ENCODE measurements around the gene OLIG2. TPM values are rescaled to one million over a fixed set of nuclear protein-coding genes. Genes with fewer than 3 reads are reported as not detected.

OLIG2 gene
- total RNA-seq, 2 experiments from 2014 or later: not detected

GRCh38 chr21:33021667-33022066 lies 4.1 kb upstream of the OLIG2 start:
- DNase-seq: no peak
- Mint-ChIP-seq H3K4me3 (no peak overlapping the region), H3K9me3 (no peaks in the 10 kb centered on the region), H3K4me1 (ENCODE audit: low read depth) (peaks cover 47% of the 10 kb centered on the region), H3K27me3 (ENCODE audit: low read depth) (peaks cover 82% of the 10 kb centered on the region), H3K27ac (no peak overlapping the region), H3K36me3 (ENCODE audit: low read depth) (no peaks in the 10 kb centered on the region)
- CTCF ChIA-PET: interaction anchor here (0.6 to 2.0 kb wide), 3 partner anchors 82 to 601 kb away, joined by 4 to 6 read pairs (median 4); no protein-coding TSS in a partner anchor
- intact Hi-C loops (cut with micrococcal nuclease): loop anchor here (5.0 to 10.0 kb wide), 2 partner anchors 103 to 176 kb away; no protein-coding TSS in a partner anchor

- CTCF ChIA-PET: interaction anchor here (0.6 to 2.0 kb wide), 2 partner anchors 175 to 195 kb away, joined by 3 to 6 read pairs; no protein-coding TSS in a partner anchor
Observed at GRCh38 chr21:33022489-33022827, 3.3 kb upstream of the OLIG2 start.

GRCh38 chr21:33022828-33023573 lies 2.7 kb upstream of the OLIG2 start:
- no peaks in the 10 kb centered on the region for H3K36me3 Mint-ChIP-seq (ENCODE audit: low read depth)
- CTCF ChIA-PET: interaction anchor here (2.0 kb wide), 1 partner anchor 174 kb away, joined by 6 read pairs; no protein-coding TSS in a partner anchor
- H3K9me3 Mint-ChIP-seq: no peaks in the 10 kb centered on the region
- peaks cover 52% of the 10 kb centered on the region for H3K4me1 Mint-ChIP-seq (ENCODE audit: low read depth)
- no peak overlapping the region for H3K27ac Mint-ChIP-seq
- H3K27me3 Mint-ChIP-seq (ENCODE audit: low read depth): peaks cover 81% of the 10 kb centered on the region
- intact Hi-C loops (cut with micrococcal nuclease): loop anchor here (5.0 to 10.0 kb wide), 2 partner anchors 102 to 174 kb away; no protein-coding TSS in a partner anchor
- no peak for DNase-seq
- peak overlapping the region; percentile 15 for H3K4me3 Mint-ChIP-seq

More at GRCh38 chr21:33022489-33022827, 3.3 kb upstream of the OLIG2 start:
- no peaks in the 10 kb centered on the region for H3K36me3 Mint-ChIP-seq (ENCODE audit: low read depth)
- H3K4me3 Mint-ChIP-seq: no peak overlapping the region
- intact Hi-C loops (cut with micrococcal nuclease): loop anchor here (5.0 to 10.0 kb wide), 2 partner anchors 102 to 175 kb away; no protein-coding TSS in a partner anchor
- no peaks in the 10 kb centered on the region for H3K9me3 Mint-ChIP-seq
- no peak for DNase-seq
- no peak overlapping the region for H3K27ac Mint-ChIP-seq
- H3K4me1 Mint-ChIP-seq (ENCODE audit: low read depth): peaks cover 52% of the 10 kb centered on the region
- H3K27me3 Mint-ChIP-seq (ENCODE audit: low read depth): peaks cover 83% of the 10 kb centered on the region

GRCh38 chr21:33023574-33024200 lies 2.0 kb upstream of the OLIG2 start:
- DNase-seq: no peak
- no peaks in the 10 kb centered on the region for H3K9me3 Mint-ChIP-seq
- H3K36me3 Mint-ChIP-seq (ENCODE audit: low read depth): no peaks in the 10 kb centered on the region
- intact Hi-C loops (cut with micrococcal nuclease): loop anchor here (2.0 to 10.0 kb wide), 3 partner anchors 47 to 174 kb away; partner anchors contain the start of gene OLIG1
- peaks cover 81% of the 10 kb centered on the region for H3K27me3 Mint-ChIP-seq (ENCODE audit: low read depth)
- CTCF ChIA-PET: interaction anchor here (1.0 to 2.0 kb wide), 3 partner anchors 102 to 174 kb away, joined by 4 to 6 read pairs (median 5); no protein-coding TSS in a partner anchor
- H3K4me1 Mint-ChIP-seq (ENCODE audit: low read depth): peaks cover 58% of the 10 kb centered on the region
- peak overlapping the region; percentile 15 for H3K4me3 Mint-ChIP-seq
- H3K27ac Mint-ChIP-seq: no peak overlapping the region

GRCh38 chr21:33024201-33025103 lies 1.3 kb upstream of the OLIG2 start:
- H3K27ac Mint-ChIP-seq: no peak overlapping the region

GRCh38 chr21:33025106-33025488 lies 638 bp upstream of the OLIG2 start:
- no peaks in the 10 kb centered on the region for H3K9me3 Mint-ChIP-seq
- CTCF ChIA-PET: interaction anchor here (1.2 kb wide), 1 partner anchor 104 kb away, joined by 4 read pairs; no protein-coding TSS in a partner anchor
- peaks cover 61% of the 10 kb centered on the region for H3K4me1 Mint-ChIP-seq (ENCODE audit: low read depth)
- H3K27me3 Mint-ChIP-seq (ENCODE audit: low read depth): peaks cover 85% of the 10 kb centered on the region
- peak; percentile 30 for DNase-seq
- peak overlapping the region; percentile 4 for H3K4me3 Mint-ChIP-seq
- H3K27ac Mint-ChIP-seq: no peak overlapping the region
- H3K36me3 Mint-ChIP-seq (ENCODE audit: low read depth): no peaks in the 10 kb centered on the region
- intact Hi-C loops (cut with micrococcal nuclease): loop anchor here (2.0 to 10.0 kb wide), 2 partner anchors 46 to 100 kb away; partner anchors contain the start of gene OLIG1

More at GRCh38 chr21:33024201-33025103, 1.3 kb upstream of the OLIG2 start:
- no peak for DNase-seq
- H3K27me3 Mint-ChIP-seq (ENCODE audit: low read depth): peaks cover 81% of the 10 kb centered on the region
- H3K4me3 Mint-ChIP-seq: peak overlapping the region; percentile 7
- H3K36me3 Mint-ChIP-seq (ENCODE audit: low read depth): no peaks in the 10 kb centered on the region
- CTCF ChIA-PET: interaction anchor here (1.0 to 1.2 kb wide), 2 partner anchors 103 to 172 kb away, joined by 4 to 5 read pairs; no protein-coding TSS in a partner anchor
- H3K9me3 Mint-ChIP-seq: no peaks in the 10 kb centered on the region
- peaks cover 61% of the 10 kb centered on the region for H3K4me1 Mint-ChIP-seq (ENCODE audit: low read depth)
- intact Hi-C loops (cut with micrococcal nuclease): loop anchor here (2.0 to 10.0 kb wide), 3 partner anchors 46 to 173 kb away; partner anchors contain the start of gene OLIG1

- H3K27me3 Mint-ChIP-seq (ENCODE audit: low read depth): peaks cover 82% of the 10 kb centered on the region
- H3K27ac Mint-ChIP-seq: no peak overlapping the region
- H3K4me1 Mint-ChIP-seq (ENCODE audit: low read depth): peaks cover 53% of the 10 kb centered on the region
- DNase-seq: no peak
- CTCF ChIA-PET: interaction anchor here (1.3 to 1.5 kb wide), 4 partner anchors 59 to 194 kb away, joined by 3 to 5 read pairs (median 4); no protein-coding TSS in a partner anchor
- no peaks in the 10 kb centered on the region for H3K9me3 Mint-ChIP-seq
- intact Hi-C loops (cut with micrococcal nuclease): loop anchor here (10.0 kb wide), 1 partner anchor 98 kb away; no protein-coding TSS in a partner anchor
- no peaks in the 10 kb centered on the region for H3K36me3 Mint-ChIP-seq (ENCODE audit: low read depth)
- no peak overlapping the region for H3K4me3 Mint-ChIP-seq
Observed at GRCh38 chr21:33026443-33026858, 716 bp downstream of the OLIG2 start.

- no peaks in the 10 kb centered on the region for H3K9me3 Mint-ChIP-seq
- peaks cover 53% of the 10 kb centered on the region for H3K4me1 Mint-ChIP-seq (ENCODE audit: low read depth)
- H3K4me3 Mint-ChIP-seq: peak overlapping the region; percentile 12
- peaks cover 78% of the 10 kb centered on the region for H3K27me3 Mint-ChIP-seq (ENCODE audit: low read depth)
- H3K36me3 Mint-ChIP-seq (ENCODE audit: low read depth): no peaks in the 10 kb centered on the region
- H3K27ac Mint-ChIP-seq: no peak overlapping the region
- CTCF ChIA-PET: interaction anchor here (1.3 to 1.5 kb wide), 4 partner anchors 58 to 195 kb away, joined by 3 to 5 read pairs (median 4); no protein-coding TSS in a partner anchor
- DNase-seq: no peak
- intact Hi-C loops (cut with micrococcal nuclease): loop anchor here (10.0 kb wide), 1 partner anchor 98 kb away; no protein-coding TSS in a partner anchor
Observed at GRCh38 chr21:33026878-33027400, 1.2 kb downstream of the OLIG2 start.

GRCh38 chr21:33027401-33028286 lies 1.9 kb downstream of the OLIG2 start:
- peaks cover 50% of the 10 kb centered on the region for H3K4me1 Mint-ChIP-seq (ENCODE audit: low read depth)
- no peak overlapping the region for H3K27ac Mint-ChIP-seq
- no peaks in the 10 kb centered on the region for H3K9me3 Mint-ChIP-seq
- no peak for DNase-seq
- peaks cover 78% of the 10 kb centered on the region for H3K27me3 Mint-ChIP-seq (ENCODE audit: low read depth)
- no peaks in the 10 kb centered on the region for H3K36me3 Mint-ChIP-seq (ENCODE audit: low read depth)
- no peak overlapping the region for H3K4me3 Mint-ChIP-seq
- intact Hi-C loops (cut with micrococcal nuclease): loop anchor here (10.0 kb wide), 1 partner anchor 97 kb away; no protein-coding TSS in a partner anchor
- CTCF ChIA-PET: interaction anchor here (1.3 to 1.4 kb wide), 2 partner anchors 169 to 172 kb away, joined by 3 to 5 read pairs; no protein-coding TSS in a partner anchor

- peaks cover 76% of the 10 kb centered on the region for H3K27me3 Mint-ChIP-seq (ENCODE audit: low read depth)
- CTCF ChIA-PET: no interaction called here
- no peaks in the 10 kb centered on the region for H3K9me3 Mint-ChIP-seq
- H3K27ac Mint-ChIP-seq: no peak overlapping the region
- no peaks in the 10 kb centered on the region for H3K36me3 Mint-ChIP-seq (ENCODE audit: low read depth)
- peaks cover 48% of the 10 kb centered on the region for H3K4me1 Mint-ChIP-seq (ENCODE audit: low read depth)
- no peak overlapping the region for H3K4me3 Mint-ChIP-seq
- intact Hi-C loops (cut with micrococcal nuclease): loop anchor here (10.0 kb wide), 1 partner anchor 97 kb away; no protein-coding TSS in a partner anchor
- DNase-seq: no peak
Observed at GRCh38 chr21:33028287-33028670, 2.5 kb downstream of the OLIG2 start.
